ENCODE data around the gene HSFX2. TPM values are rescaled to one million over a fixed set of nuclear protein-coding genes. Genes with fewer than 3 reads are reported as not detected.
"Not testable (repeated sequence)": the region's sequence is repeated elsewhere in the genome, so short reads cannot be mapped to it uniquely, and the experiment has no call there.

The HSFX2 gene
- total RNA-seq, 2 donors from 2014 or later, result not detected

DNA sequence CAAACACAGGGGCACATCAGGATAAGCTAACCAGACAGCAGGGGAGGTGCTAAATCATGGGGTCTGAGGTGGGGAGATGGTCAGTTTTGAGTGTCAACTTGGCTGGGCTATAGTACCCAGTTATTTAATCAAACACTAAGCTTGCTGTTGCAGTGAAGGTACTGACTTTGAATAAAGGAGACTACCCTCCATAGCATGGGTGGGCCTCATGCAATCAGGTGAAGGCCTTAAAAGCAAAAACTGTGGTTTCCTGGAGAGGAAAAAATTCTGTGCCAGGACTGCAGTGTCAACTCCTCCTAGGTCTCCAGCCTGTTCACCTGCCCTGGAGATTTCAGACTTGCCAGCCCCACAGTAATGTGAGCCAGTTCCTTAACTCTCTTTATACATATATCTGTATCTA, 12.6 kb upstream of the HSFX2 start:
- Mint-ChIP-seq H3K9me3 (no peaks in the 10 kb centered on the region), H3K36me3 (peaks cover 0 to 14% of the 10 kb centered on the region in 2 donors), H3K27ac (peak overlapping the region in 1 of 2 donors; percentile 36)
- ATAC-seq (no peak), DNase-seq (ENCODE audit: low spot score in 2 of 2) (no peak)

GRCh38 chrX:149605248-149605885, 10.3 kb upstream of the HSFX2 start:
- H3K9me3 Mint-ChIP-seq; ATAC-seq; DNase-seq (ENCODE audit: low spot score in 2 of 2); H3K27ac Mint-ChIP-seq: not testable (repeated sequence)
- H3K36me3 Mint-ChIP-seq, result peaks cover 0 to 14% of the 10 kb centered on the region in 2 donors

DNA sequence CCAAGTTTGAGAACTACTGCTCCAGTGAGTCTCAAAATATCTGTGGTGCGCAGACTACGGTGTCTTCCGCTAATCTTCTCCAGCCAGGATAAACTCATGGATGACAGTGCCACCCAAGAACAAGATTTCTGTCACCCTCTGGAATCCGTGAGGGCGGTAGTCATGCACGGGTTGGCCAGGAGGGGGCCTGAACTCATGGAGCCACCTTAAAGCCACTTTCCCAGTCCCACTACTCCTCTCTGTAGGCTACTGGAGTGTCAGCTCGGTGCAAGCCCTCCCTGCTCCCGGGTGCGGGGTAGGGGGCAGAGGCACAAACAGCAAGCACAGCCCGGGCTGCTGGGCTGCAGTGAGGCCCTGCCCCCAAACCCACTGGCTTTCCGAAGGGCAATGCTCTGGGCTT, 3.5 kb upstream of the HSFX2 start:
- not testable (repeated sequence) for H3K9me3 Mint-ChIP-seq; ATAC-seq; H3K36me3 Mint-ChIP-seq; DNase-seq (ENCODE audit: low spot score in 2 of 2); H3K27ac Mint-ChIP-seq

GRCh38 chrX:149595943-149596342, 829 bp upstream of the HSFX2 start:
- H3K9me3 Mint-ChIP-seq; H3K27ac Mint-ChIP-seq; ATAC-seq; H3K36me3 Mint-ChIP-seq; DNase-seq (ENCODE audit: low spot score in 2 of 2): not testable (repeated sequence)

GRCh38 chrX:149590993-149591392, 4.1 kb downstream of the HSFX2 start:
- not testable (repeated sequence) for H3K27ac Mint-ChIP-seq; ATAC-seq; H3K9me3 Mint-ChIP-seq; DNase-seq (ENCODE audit: low spot score in 2 of 2); H3K36me3 Mint-ChIP-seq

DNA sequence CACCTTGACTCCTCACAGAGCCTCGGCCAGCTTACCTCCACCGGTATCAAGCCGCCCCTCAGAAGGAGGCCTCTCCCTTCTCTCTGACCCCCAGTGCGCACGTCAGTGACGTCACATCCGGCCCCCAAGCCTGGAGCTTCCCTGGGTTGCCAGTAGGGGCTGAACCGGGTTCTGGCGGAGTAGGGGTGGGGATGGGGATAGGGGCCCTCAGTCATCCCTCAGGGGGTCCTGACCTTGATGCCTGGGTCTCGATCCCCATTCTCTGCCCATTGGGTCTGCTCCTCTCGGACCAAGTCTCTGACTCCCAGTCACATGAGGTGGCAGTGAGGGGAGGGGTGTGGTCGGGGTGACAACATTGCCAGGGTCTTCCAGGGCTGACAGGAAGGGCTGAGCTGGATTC, 7.8 kb downstream of the HSFX2 start, which contains the start of gene MAGEA9B:
MAGEA9B (minus strand) TSS at position 101 of the 400 bp plus-strand sequence. CDS start 4,280 bp downstream, outside the sequence.
- DNase-seq (ENCODE audit: low spot score in 2 of 2); ATAC-seq; H3K36me3 Mint-ChIP-seq; H3K9me3 Mint-ChIP-seq; H3K27ac Mint-ChIP-seq: not testable (repeated sequence)

- not testable (repeated sequence) for H3K9me3 Mint-ChIP-seq; ATAC-seq; DNase-seq (ENCODE audit: low spot score in 2 of 2); H3K36me3 Mint-ChIP-seq; H3K27ac Mint-ChIP-seq
These were observed 9.5 kb downstream of the HSFX2 start for GRCh38 chrX:149585631-149586030.

- DNase-seq (ENCODE audit: low spot score in 2 of 2); H3K9me3 Mint-ChIP-seq; H3K27ac Mint-ChIP-seq; H3K36me3 Mint-ChIP-seq: not testable (repeated sequence)
- peak; percentile 96 to 98 for ATAC-seq
These were observed 21.7 kb downstream of the HSFX2 start for GRCh38 chrX:149573456-149573855.

DNA sequence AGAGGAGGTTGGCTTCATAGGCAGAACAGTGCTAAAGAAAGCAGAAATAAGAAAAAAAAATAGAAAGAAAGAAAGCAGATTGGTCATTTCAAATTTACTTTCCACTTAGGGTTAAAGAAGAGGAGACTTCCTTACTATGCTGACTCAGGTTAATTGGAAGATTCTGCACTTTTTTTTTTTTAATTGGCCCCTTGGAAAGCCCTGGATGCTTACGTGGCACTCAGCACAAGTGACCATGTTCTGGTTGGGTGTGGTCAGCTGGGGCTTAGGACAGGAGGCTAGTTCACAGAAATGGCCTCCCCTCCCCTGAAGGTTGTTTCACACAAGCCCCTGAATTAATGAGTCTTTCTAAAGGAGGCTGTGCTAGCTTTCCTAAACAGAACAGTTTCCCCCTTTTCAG, 22.4 kb downstream of the HSFX2 start:
- DNase-seq (ENCODE audit: low spot score in 2 of 2) (no peak), ATAC-seq (peak in 1 of 2 donors; percentile 20)
- Mint-ChIP-seq H3K27ac (peak overlapping the region in 1 of 2 donors; percentile 82), H3K36me3 (no peaks in the 10 kb centered on the region), H3K9me3 (no peaks in the 10 kb centered on the region)

DNA sequence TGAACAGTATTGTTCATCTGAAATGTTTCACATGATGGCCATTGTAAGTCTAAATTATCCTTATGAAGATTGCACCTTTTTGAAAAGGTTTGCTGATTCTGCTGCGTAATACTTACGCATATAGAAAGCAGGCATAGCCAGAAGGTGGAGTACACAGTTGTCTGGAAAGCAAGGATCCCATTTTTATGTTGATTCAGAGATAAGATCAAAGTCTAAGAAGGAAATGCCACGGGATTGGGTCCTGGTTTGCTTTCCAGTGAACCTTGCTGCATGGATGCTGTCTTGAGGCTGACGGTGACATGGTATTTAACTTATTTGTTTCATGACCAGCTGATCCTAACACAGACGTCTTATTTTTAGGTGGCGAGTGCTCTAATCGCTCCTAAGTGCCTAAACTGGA, 23.3 kb downstream of the HSFX2 start:
- no peak for DNase-seq (ENCODE audit: low spot score in 2 of 2)
- H3K27ac Mint-ChIP-seq, result no peak overlapping the region
- ATAC-seq, result no peak
- H3K36me3 Mint-ChIP-seq, result no peaks in the 10 kb centered on the region
- no peaks in the 10 kb centered on the region for H3K9me3 Mint-ChIP-seq

DNA sequence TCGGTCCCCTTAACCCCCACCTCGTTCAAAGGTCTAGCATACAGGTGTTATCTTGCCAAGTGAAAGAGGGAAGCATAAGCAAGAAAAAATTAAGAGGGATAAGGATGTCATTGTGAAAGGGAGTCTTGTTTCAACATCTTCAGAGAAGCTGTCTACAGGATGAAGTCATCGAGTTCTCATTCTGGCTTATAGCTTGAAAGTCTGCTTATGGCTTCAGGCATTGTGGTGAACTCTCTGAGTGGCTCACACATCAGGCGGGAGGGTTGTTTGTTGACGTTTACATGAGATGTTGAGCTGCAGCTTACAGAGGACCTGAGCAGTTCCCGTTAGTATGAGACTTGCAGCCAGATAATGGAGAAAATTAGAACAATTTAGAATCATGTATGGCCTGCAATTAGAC, 24.4 kb downstream of the HSFX2 start:
- ATAC-seq (no peak), DNase-seq (ENCODE audit: low spot score in 2 of 2) (no peak)
- Mint-ChIP-seq H3K36me3 (no peaks in the 10 kb centered on the region), H3K27ac (no peak overlapping the region), H3K9me3 (no peaks in the 10 kb centered on the region)

DNA sequence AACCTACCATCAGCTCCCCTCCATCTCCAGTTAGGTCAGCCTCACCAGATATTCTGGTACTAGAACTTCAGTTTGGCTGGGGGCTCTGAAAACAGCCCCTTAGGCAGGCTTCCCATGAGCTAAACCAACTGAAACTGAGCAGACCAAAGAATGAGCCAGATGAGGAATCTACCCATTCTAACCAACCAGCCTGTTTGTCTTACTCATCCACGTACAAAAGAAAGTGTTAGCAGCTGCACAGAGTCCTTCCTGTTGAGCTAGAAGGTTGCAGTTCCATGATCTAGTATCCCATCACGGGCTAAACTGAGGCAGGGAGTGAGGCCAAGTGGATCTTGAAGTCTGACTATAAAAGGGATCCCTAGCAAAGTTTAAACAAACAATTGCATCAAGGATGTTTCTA, 25.3 kb downstream of the HSFX2 start:
- no peak overlapping the region for H3K27ac Mint-ChIP-seq
- ATAC-seq (peak in 1 of 2 donors; percentile 49), DNase-seq (ENCODE audit: low spot score in 2 of 2) (no peak)
- no peaks in the 10 kb centered on the region for H3K9me3 Mint-ChIP-seq
- H3K36me3 Mint-ChIP-seq, result no peaks in the 10 kb centered on the region

- no peaks in the 10 kb centered on the region for H3K9me3 Mint-ChIP-seq
- ATAC-seq (no peak), DNase-seq (ENCODE audit: low spot score in 2 of 2) (no peak)
- peak overlapping the region in 1 of 2 donors; percentile 65 for H3K27ac Mint-ChIP-seq
- H3K36me3 Mint-ChIP-seq, result no peaks in the 10 kb centered on the region
These were observed 26.3 kb downstream of the HSFX2 start for GRCh38 chrX:149568701-149569296.

GRCh38 chrX:149567621-149568417, 27.3 kb downstream of the HSFX2 start:
- Mint-ChIP-seq H3K9me3 (no peaks in the 10 kb centered on the region), H3K36me3 (no peaks in the 10 kb centered on the region), H3K27ac (no peak overlapping the region)
- DNase-seq (ENCODE audit: low spot score in 2 of 2) (no peak), ATAC-seq (no peak)

- DNase-seq (ENCODE audit: low spot score in 2 of 2) (no peak), ATAC-seq (no peak)
- Mint-ChIP-seq H3K27ac (no peak overlapping the region), H3K36me3 (no peaks in the 10 kb centered on the region), H3K9me3 (no peaks in the 10 kb centered on the region)
These were observed 31.8 kb downstream of the HSFX2 start for GRCh38 chrX:149563359-149563758.

DNA sequence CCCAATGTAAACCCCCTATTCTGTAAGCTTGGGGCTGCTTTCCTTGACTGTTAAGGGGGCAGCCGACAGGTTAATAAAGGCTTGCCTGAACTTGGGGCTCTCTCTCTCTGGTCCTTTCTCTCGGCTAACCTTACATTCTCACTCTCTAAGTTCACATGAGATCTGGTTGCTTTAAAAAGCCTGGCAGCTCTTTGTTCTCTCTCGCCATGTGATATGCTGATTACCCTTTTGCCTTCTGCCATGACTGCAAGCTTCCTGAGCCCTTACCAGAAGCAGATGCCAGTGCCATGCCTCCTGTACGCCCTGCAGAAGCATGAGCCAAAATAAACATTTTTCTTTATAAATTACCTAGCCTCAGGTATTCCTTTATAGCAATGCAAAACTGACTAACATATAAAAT, 39.9 kb downstream of the HSFX2 start:
- not testable (repeated sequence) for H3K27ac Mint-ChIP-seq; ATAC-seq; H3K9me3 Mint-ChIP-seq; H3K36me3 Mint-ChIP-seq; DNase-seq (ENCODE audit: low spot score in 2 of 2)

DNA sequence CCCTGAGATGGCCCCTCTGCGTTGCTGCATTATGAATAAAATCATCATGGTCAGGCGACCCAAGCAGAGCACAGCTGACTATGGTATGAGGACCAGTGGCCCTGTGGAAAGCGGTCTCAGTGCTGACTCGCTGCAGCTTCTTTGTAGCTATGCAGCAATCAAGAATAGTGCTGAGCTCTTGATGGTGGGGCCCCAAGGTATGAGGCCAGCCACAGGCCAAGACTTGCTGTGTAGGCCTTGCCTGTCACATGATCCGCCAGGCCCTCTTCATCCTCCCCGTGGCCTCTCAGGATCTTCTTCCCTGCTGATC, 43.2 kb downstream of the HSFX2 start:
- peak in 1 of 2 donors; percentile 62 for ATAC-seq
- not testable (repeated sequence) for H3K27ac Mint-ChIP-seq

More for the DNA sequence above, 43.2 kb downstream of the HSFX2 start:
- H3K9me3 Mint-ChIP-seq; H3K36me3 Mint-ChIP-seq; DNase-seq (ENCODE audit: low spot score in 2 of 2): not testable (repeated sequence)

Data from activated naive CD4-positive, alpha-beta T cell treated with anti-CD3 and anti-CD28 coated beads, Interleukin-2, amount 50 U/mL, for 72 hours (primary cell).